Esophagus muscularis mucosa (tissue), 3 donors: Measurements from ENCODE around the gene ANKS3.

Experiments used
- CTCF ChIP-seq, 3 experiments: fragments of 200-600 bp in 2 of 3; fragments of 450-650 bp in 1 of 3; sonication (generic) in 2 of 3; IDR thresholded peaks; one replicate each; pipeline ENCODE4 v1.5.1; 2017 to 2019; ENCODE audit warnings: antibody characterized with exemption in 3 of 3, mild to moderate bottlenecking in 2 of 3, moderate library complexity in 1 of 3
- POLR2A ChIP-seq: fragments of 450-650 bp; IDR thresholded peaks from one replicate; pipeline ENCODE4 v1.6.1; 2017; ENCODE audit warnings: antibody characterized with exemption, moderate library complexity, mild to moderate bottlenecking, low read depth
- POLR2AphosphoS5 ChIP-seq, 2 donors: sonication (generic); formaldehyde crosslinking; IDR thresholded peaks; one replicate each; pipeline ENCODE4 v1.6.1; 2017; ENCODE audit warnings: antibody characterized with exemption in 2 of 2

DNA sequence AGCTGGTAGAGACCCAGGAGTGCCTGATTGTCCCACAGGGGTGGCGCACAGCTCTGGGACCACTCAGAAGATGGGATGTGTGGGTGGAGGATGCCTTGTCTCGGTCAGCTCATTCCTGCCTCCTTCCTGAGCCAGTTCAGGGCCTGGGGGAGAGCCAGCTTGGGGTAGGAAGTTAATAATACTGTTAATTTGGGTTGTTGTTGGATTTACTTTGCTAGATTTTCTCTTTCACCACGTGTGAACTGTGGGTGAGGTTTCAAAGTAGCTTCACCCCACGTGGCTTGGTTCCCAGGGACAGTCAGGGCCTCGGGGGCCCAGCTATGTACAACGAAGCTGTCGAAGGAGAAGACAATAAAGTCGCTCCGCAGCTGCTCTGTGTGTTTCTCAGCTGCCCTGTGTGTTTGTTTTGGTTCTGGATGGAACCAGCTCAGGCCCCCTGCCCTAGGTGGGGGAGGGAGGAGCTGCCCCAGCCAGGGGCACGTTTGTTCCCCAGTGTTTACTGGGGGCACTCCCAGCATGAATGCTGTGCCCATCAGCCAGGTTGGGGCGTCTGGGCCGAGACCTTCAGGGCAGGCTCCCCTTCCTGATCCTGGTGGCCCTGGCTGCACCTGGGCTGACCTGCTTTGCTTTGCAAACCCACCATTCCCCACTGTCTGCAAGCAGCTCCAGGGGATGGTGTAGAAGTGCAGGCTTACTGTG lies 38.4 kb downstream of the ANKS3 start:
- TF ChIP-seq CTCF (IDR thresholded peaks at IDR 0.05) = no peak
- no peak for TF ChIP-seq POLR2A
- no peak for TF ChIP-seq POLR2AphosphoS5 (IDR thresholded peaks at IDR 0.05)
